ENCODE results near the gene CNTNAP1. TPM values are rescaled to one million over a fixed set of nuclear protein-coding genes. Genes with fewer than 3 reads are reported as not detected.

CNTNAP1 gene
- total RNA-seq, 1 donor: 19.2 TPM

DNA sequence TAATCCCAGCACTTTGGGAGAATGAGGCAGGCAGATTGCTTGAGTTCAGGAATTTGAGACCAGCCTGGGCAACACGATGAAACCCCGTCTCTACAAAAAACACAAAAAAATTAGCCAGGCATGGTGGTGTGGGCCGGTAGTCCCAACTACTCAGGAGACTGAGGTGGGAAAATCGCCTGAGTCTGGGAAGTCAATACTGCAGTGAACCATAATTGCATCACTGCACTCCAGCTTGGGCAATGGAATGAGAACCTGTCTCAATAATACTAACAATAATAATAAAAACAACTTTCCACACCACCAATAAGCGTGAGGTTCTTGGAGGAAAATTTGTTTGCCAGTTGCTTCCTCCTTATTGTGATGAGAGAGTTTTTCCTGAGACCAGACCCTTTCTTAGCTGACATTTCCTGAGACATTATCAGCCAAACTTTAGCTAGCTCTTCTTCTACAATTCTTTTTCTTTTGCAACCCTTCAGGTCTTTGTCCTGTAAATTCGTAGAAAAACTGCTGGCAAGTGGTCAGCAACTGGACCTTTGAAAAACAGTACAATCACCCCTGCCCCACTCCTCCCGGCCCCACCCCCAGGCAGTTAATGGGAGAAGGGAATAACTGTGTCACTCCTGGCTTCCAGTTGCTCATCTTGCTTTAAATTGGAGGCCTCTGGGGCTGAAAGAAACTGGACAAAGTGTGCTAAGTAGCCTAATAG lies 66.0 kb downstream of the CNTNAP1 start:
- Histone ChIP-seq H3K4me2 (ENCODE audit: insufficient read depth, low read length) (no peak overlapping the region), H3K4me1 (ENCODE audit: insufficient read depth, low read length) (peaks cover 18% of the 10 kb centered on the region), H3K79me2 (ENCODE audit: insufficient read depth, low read length) (peaks cover 11% of the 10 kb centered on the region), H2AFZ (ENCODE audit: low read length) (no peak overlapping the region), H3K36me3 (ENCODE audit: insufficient read depth, low read length) (no peaks in the 10 kb centered on the region), H3K27ac (ENCODE audit: low read depth, low read length) (no peak overlapping the region), H3K27me3 (ENCODE audit: insufficient read depth, low read length) (peaks cover 7% of the 10 kb centered on the region), H3K4me3 (ENCODE audit: insufficient read depth, low read length) (no peak overlapping the region), H3K9me3 (ENCODE audit: low read depth, low read length) (no peaks in the 10 kb centered on the region), H4K20me1 (ENCODE audit: insufficient read depth, low read length) (no peaks in the 10 kb centered on the region)
- no peak for DNase-seq (ENCODE audit: insufficient read length, low spot score, missing footprints)
- TF ChIP-seq, protein P1, sequence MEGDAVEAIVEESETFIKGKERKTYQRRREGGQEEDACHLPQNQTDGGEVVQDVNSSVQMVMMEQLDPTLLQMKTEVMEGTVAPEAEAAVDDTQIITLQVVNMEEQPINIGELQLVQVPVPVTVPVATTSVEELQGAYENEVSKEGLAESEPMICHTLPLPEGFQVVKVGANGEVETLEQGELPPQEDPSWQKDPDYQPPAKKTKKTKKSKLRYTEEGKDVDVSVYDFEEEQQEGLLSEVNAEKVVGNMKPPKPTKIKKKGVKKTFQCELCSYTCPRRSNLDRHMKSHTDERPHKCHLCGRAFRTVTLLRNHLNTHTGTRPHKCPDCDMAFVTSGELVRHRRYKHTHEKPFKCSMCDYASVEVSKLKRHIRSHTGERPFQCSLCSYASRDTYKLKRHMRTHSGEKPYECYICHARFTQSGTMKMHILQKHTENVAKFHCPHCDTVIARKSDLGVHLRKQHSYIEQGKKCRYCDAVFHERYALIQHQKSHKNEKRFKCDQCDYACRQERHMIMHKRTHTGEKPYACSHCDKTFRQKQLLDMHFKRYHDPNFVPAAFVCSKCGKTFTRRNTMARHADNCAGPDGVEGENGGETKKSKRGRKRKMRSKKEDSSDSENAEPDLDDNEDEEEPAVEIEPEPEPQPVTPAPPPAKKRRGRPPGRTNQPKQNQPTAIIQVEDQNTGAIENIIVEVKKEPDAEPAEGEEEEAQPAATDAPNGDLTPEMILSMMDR (IDR thresholded peaks at IDR 0.05; ENCODE audit: extremely low read depth, low read depth, low read length): no peak

DNA sequence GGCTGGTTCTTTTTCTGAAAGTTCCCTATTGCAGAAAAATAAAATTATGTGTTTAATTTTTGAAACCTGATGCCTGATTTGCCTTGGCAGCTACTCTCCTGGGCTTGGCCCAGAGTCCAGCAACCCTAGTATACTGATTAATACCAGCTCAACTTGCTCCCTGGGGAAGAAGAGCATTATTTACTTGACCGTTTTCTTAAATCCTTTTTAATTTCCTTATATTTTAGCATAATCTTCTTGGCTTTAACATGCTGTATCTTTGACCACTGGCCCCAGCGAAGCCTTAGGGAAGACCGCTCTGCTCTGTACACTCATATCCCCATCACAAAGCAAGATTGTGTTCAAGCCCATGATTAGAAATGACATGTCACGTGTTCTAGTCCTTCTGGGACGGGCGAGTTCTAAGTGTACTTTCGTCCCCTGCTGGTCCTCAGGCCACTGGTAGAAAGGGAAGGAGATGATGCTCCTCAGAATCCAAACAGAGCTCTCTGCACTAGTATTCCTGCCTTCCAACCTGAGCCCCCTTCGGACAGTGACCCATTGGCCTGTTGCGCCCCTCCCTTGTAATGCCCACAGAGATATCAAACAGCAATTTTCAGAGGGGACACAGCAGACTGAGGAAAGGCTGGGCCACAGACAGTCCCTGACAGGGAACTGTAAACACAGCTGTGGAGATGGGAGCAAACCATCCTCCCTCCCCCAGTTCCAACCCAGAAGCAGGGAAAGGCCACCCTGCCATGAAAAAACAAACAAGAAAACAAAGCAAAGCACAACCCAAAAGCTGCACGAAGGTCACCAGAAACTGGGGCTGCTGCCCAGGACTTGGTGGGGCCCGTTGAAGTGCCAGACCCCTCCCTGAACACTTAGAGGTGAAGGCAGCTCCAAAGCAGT lies 66.8 kb downstream of the CNTNAP1 start:
- DNase-seq (ENCODE audit: insufficient read length, low spot score, missing footprints): no peak
- H3K36me3 ChIP-seq (ENCODE audit: insufficient read depth, low read length): no peaks in the 10 kb centered on the region
- H3K4me3 ChIP-seq (ENCODE audit: insufficient read depth, low read length): no peak overlapping the region
- H4K20me1 ChIP-seq (ENCODE audit: insufficient read depth, low read length): no peaks in the 10 kb centered on the region
- H3K4me1 ChIP-seq (ENCODE audit: insufficient read depth, low read length): peaks cover 11% of the 10 kb centered on the region
- H3K4me2 ChIP-seq (ENCODE audit: insufficient read depth, low read length): no peak overlapping the region
- H3K27ac ChIP-seq (ENCODE audit: low read depth, low read length): no peak overlapping the region
- H3K27me3 ChIP-seq (ENCODE audit: insufficient read depth, low read length): peaks cover 7% of the 10 kb centered on the region
- no peak overlapping the region for H2AFZ ChIP-seq (ENCODE audit: low read length)
- no peaks in the 10 kb centered on the region for H3K9me3 ChIP-seq (ENCODE audit: low read depth, low read length)
- TF ChIP-seq, protein P1 (IDR thresholded peaks at IDR 0.05; ENCODE audit: extremely low read depth, low read depth, low read length): no peak
- peaks cover 3% of the 10 kb centered on the region for H3K79me2 ChIP-seq (ENCODE audit: insufficient read depth, low read length)

Small RNA genes lying within 50 kb of the gene (small RNA-seq; reads per million reads assigned to genes)
- gene MIR6780A: not detected

Other genes with a start within 250 kb of the CNTNAP1 start
- gene ATP6V0A1, start 223.7 kb upstream of the CNTNAP1 start, total RNA-seq: 52.5 and 53.9 TPM in 2 replicates
- 91.6 and 99.0 TPM in 2 replicates for gene NAGLU, start 146.3 kb upstream of the CNTNAP1 start, total RNA-seq
- 1.1 and 1.5 TPM in 2 replicates for gene HSD17B1, start 129.6 kb upstream of the CNTNAP1 start, total RNA-seq
- 13.0 and 13.4 TPM in 2 replicates for gene COASY, start 120.4 kb upstream of the CNTNAP1 start, total RNA-seq
- 43.4 and 44.8 TPM in 2 replicates for gene MLX, start 115.4 kb upstream of the CNTNAP1 start, total RNA-seq
- gene PSMC3IP, start 104.8 kb upstream of the CNTNAP1 start, total RNA-seq: 1.8 TPM in 2 replicates
- 81.0 and 90.1 TPM in 2 replicates for gene RETREG3, start 73.2 kb upstream of the CNTNAP1 start, total RNA-seq
- 19.2 and 20.3 TPM in 2 replicates for gene TUBG1, start 72.8 kb upstream of the CNTNAP1 start, total RNA-seq
- 13.8 TPM in 2 replicates for gene TUBG2, start 23.2 kb upstream of the CNTNAP1 start, total RNA-seq
- gene PLEKHH3, start 5.5 kb upstream of the CNTNAP1 start, total RNA-seq: 14.7 and 19.9 TPM in 2 replicates
- 0.59 and 2.2 TPM in 2 replicates for gene CCR10, start 688 bp upstream of the CNTNAP1 start, total RNA-seq
- gene EZH1, start 62.5 kb downstream of the CNTNAP1 start, total RNA-seq: 30.8 and 31.8 TPM in 2 replicates
- gene RAMP2, start 78.7 kb downstream of the CNTNAP1 start, total RNA-seq: not detected in 2 replicates
- 46.7 and 55.7 TPM in 2 replicates for gene VPS25, start 90.9 kb downstream of the CNTNAP1 start, total RNA-seq
- under 0.01 TPM in 1 of 2 replicates, not detected in the other for gene WNK4, start 98.1 kb downstream of the CNTNAP1 start, total RNA-seq
- 44.2 and 47.4 TPM in 2 replicates for gene COA3, start 116.2 kb downstream of the CNTNAP1 start, total RNA-seq
- 0.88 TPM in 1 of 2 replicates, not detected in the other for gene CNTD1, start 116.3 kb downstream of the CNTNAP1 start, total RNA-seq
- gene BECN1, start 141.8 kb downstream of the CNTNAP1 start, total RNA-seq: 94.8 and 104 TPM in 2 replicates
- 79.9 and 81.1 TPM in 2 replicates for gene PSME3, start 150.9 kb downstream of the CNTNAP1 start, total RNA-seq
- 0.72 and 0.88 TPM in 2 replicates for gene AOC2, start 162.0 kb downstream of the CNTNAP1 start, total RNA-seq
- under 0.01 TPM in 1 of 2 replicates, not detected in the other for gene AOC3, start 168.7 kb downstream of the CNTNAP1 start, total RNA-seq
- gene G6PC1, start 218.3 kb downstream of the CNTNAP1 start, total RNA-seq: not detected in 2 replicates

All from osteoblast (primary cell).